MM.1S (cell line): ENCODE measurements around the gene FEN1.

ENCODE experiments used
- CTCF ChIP-seq: fragments of 300-600 bp; sonication (generic); IDR thresholded peaks from 2 replicates; pipeline ENCODE4 v1.5.1; 2016; ENCODE audit warnings: antibody characterized with exemption, low read length, mixed read lengths
- EZH2phosphoT487 ChIP-seq: fragments of 300-600 bp; sonication (generic); IDR thresholded peaks from 2 replicates; pipeline ENCODE4 v1.6.1; 2018; ENCODE audit warnings: antibody characterized with exemption, low read length

- TF ChIP-seq CTCF = no peak
- no peak for TF ChIP-seq EZH2phosphoT487
Observed at GRCh38 chr11:61749591-61750217, 43.0 kb upstream of the FEN1 start.
